ENCODE results near the gene ZNF521. TPM values are rescaled to one million over a fixed set of nuclear protein-coding genes. Genes with fewer than 3 reads are reported as not detected.

Gene ZNF521
- total RNA-seq, 1 experiment from 2014 or later = not detected

GRCh38 chr18:25089470-25089869 is 262.5 kb downstream of the ZNF521 start:
- Histone ChIP-seq H3K27ac (no peak overlapping the region), H3K9me2 (ENCODE audit: insufficient read depth) (no peaks in the 10 kb centered on the region), H3K79me2 (ENCODE audit: low read depth) (no peaks in the 10 kb centered on the region), H3F3A (ENCODE audit: insufficient read depth, low read depth) (no peaks in the 10 kb centered on the region), H3K36me3 (ENCODE audit: low read depth) (no peaks in the 10 kb centered on the region), H3K27me3 (ENCODE audit: insufficient read depth, low read depth) (no peaks in the 10 kb centered on the region), H3K4me2 (no peak overlapping the region), H3K4me1 (replicated peaks; ENCODE audit: insufficient read depth) (no peaks in the 10 kb centered on the region), H3K9me3 (ENCODE audit: insufficient read depth, low read depth) (no peaks in the 10 kb centered on the region), H2AFZ (no peak overlapping the region), H4K20me1 (ENCODE audit: insufficient read depth) (no peaks in the 10 kb centered on the region), H3K4me3 (no peak overlapping the region)
- intact Hi-C loops (cut with micrococcal nuclease; ENCODE audit: unreplicated experiment) = no loop called here
- no peak for TF ChIP-seq CTCF (conservative IDR thresholded peaks at IDR 0.05)
- no peak for TF ChIP-seq EZH2 (IDR thresholded peaks at IDR 0.05; ENCODE audit: low read depth)
- no peak for DNase-seq
- CTCF ChIA-PET = no interaction called here
- no TSS peak for BruUV-seq (replicated peaks)
- POLR2A ChIA-PET (ENCODE audit: unreplicated experiment) = no interaction called here

- Histone ChIP-seq H3K9me3 (ENCODE audit: insufficient read depth, low read depth) (no peaks in the 10 kb centered on the region), H3F3A (ENCODE audit: insufficient read depth, low read depth) (no peaks in the 10 kb centered on the region), H3K4me2 (no peak overlapping the region), H3K79me2 (ENCODE audit: low read depth) (no peaks in the 10 kb centered on the region), H4K20me1 (ENCODE audit: insufficient read depth) (no peaks in the 10 kb centered on the region), H3K36me3 (ENCODE audit: low read depth) (no peaks in the 10 kb centered on the region), H3K27me3 (ENCODE audit: insufficient read depth, low read depth) (no peaks in the 10 kb centered on the region), H3K4me1 (replicated peaks; ENCODE audit: insufficient read depth) (no peaks in the 10 kb centered on the region), H2AFZ (no peak overlapping the region), H3K9me2 (ENCODE audit: insufficient read depth) (no peaks in the 10 kb centered on the region), H3K27ac (no peak overlapping the region), H3K4me3 (no peak overlapping the region)
- intact Hi-C loops (cut with micrococcal nuclease; ENCODE audit: unreplicated experiment) = no loop called here
- no peak for DNase-seq
- no peak for TF ChIP-seq EZH2 (IDR thresholded peaks at IDR 0.05; ENCODE audit: low read depth)
- BruUV-seq (replicated peaks) = no TSS peak
- CTCF ChIA-PET = no interaction called here
- POLR2A ChIA-PET (ENCODE audit: unreplicated experiment) = no interaction called here
These were observed 265.1 kb downstream of the ZNF521 start for GRCh38 chr18:25086876-25087275.

- H2AFZ ChIP-seq = no peak overlapping the region
- H3K36me3 ChIP-seq (ENCODE audit: low read depth) = no peaks in the 10 kb centered on the region
- H3K4me3 ChIP-seq = no peak overlapping the region
- H3K9me2 ChIP-seq (ENCODE audit: insufficient read depth) = no peaks in the 10 kb centered on the region
- DNase-seq = no peak
- H3K4me1 ChIP-seq (replicated peaks; ENCODE audit: insufficient read depth) = no peaks in the 10 kb centered on the region
- ChIA-PET CTCF (no interaction called here), POLR2A (ENCODE audit: unreplicated experiment) (no interaction called here)
- H3F3A ChIP-seq (ENCODE audit: insufficient read depth, low read depth) = no peaks in the 10 kb centered on the region
- no peaks in the 10 kb centered on the region for H3K79me2 ChIP-seq (ENCODE audit: low read depth)
- TF ChIP-seq EZH2 (IDR thresholded peaks at IDR 0.05; ENCODE audit: low read depth) (no peak), CTCF (conservative IDR thresholded peaks at IDR 0.05) (no peak)
- H3K27ac ChIP-seq = no peak overlapping the region
- no TSS peak for BruUV-seq (replicated peaks)
- H3K9me3 ChIP-seq (ENCODE audit: insufficient read depth, low read depth) = no peaks in the 10 kb centered on the region
- no peak overlapping the region for H3K4me2 ChIP-seq
- H4K20me1 ChIP-seq (ENCODE audit: insufficient read depth) = no peaks in the 10 kb centered on the region
- peaks cover 30% of the 10 kb centered on the region for H3K27me3 ChIP-seq (ENCODE audit: insufficient read depth, low read depth)
- intact Hi-C loops (cut with micrococcal nuclease; ENCODE audit: unreplicated experiment) = no loop called here
These were observed 271.0 kb downstream of the ZNF521 start for GRCh38 chr18:25081001-25081400.

- Histone ChIP-seq H3K36me3 (ENCODE audit: low read depth) (no peaks in the 10 kb centered on the region), H3F3A (ENCODE audit: insufficient read depth, low read depth) (no peaks in the 10 kb centered on the region), H3K79me2 (ENCODE audit: low read depth) (no peaks in the 10 kb centered on the region), H3K4me2 (no peak overlapping the region), H3K27me3 (ENCODE audit: insufficient read depth, low read depth) (peaks cover 32% of the 10 kb centered on the region), H2AFZ (no peak overlapping the region), H4K20me1 (ENCODE audit: insufficient read depth) (no peaks in the 10 kb centered on the region), H3K9me2 (ENCODE audit: insufficient read depth) (no peaks in the 10 kb centered on the region), H3K27ac (no peak overlapping the region), H3K4me3 (no peak overlapping the region), H3K9me3 (ENCODE audit: insufficient read depth, low read depth) (no peaks in the 10 kb centered on the region), H3K4me1 (replicated peaks; ENCODE audit: insufficient read depth) (no peaks in the 10 kb centered on the region)
- ChIA-PET CTCF (no interaction called here), POLR2A (ENCODE audit: unreplicated experiment) (no interaction called here)
- TF ChIP-seq EZH2 (IDR thresholded peaks at IDR 0.05; ENCODE audit: low read depth) (no peak), CTCF (conservative IDR thresholded peaks at IDR 0.05) (no peak)
- intact Hi-C loops (cut with micrococcal nuclease; ENCODE audit: unreplicated experiment) = no loop called here
- no peak for DNase-seq
- no TSS peak for BruUV-seq (replicated peaks)
These were observed 271.8 kb downstream of the ZNF521 start for GRCh38 chr18:25080211-25080610.

All from PC-9 (cell line).